HepG2 (cell line): Measurements from ENCODE around the gene ATP2B3. TPM values are rescaled to one million over a fixed set of nuclear protein-coding genes. Genes with fewer than 3 reads are reported as not detected.

Source experiments
- DNMT3B ChIP-seq: conservative IDR thresholded peaks from 2 replicates; pipeline ENCODE4 v1.6.1; 2016; ENCODE audit warnings: missing biosample characterization, control low read depth
- FOXJ3 ChIP-seq: sonication (generic); formaldehyde crosslinking; IDR thresholded peaks from 2 replicates; pipeline ENCODE4 v1.4.0; 2020; ENCODE audit warnings: missing genetic modification reagents, mild to moderate bottlenecking, borderline replicate concordance
- FOXO1 ChIP-seq: sonication (generic); formaldehyde crosslinking; IDR thresholded peaks from 2 replicates; pipeline ENCODE4 v1.4.0; 2020; ENCODE audit warnings: missing genetic modification reagents
- GATAD2A ChIP-seq: IDR thresholded peaks from 2 replicates; pipeline ENCODE4 v1.6.1; 2016
- HMGXB4 ChIP-seq, 2 experiments: sonication (generic) in 1 of 2; formaldehyde crosslinking in 1 of 2; IDR thresholded peaks; 2 replicates each; pipeline versions ENCODE4 v1.4.0 to v1.6.1; 2018 to 2020; ENCODE audit warnings: missing genetic modification reagents in 2 of 2, borderline replicate concordance in 1 of 2, low read depth in 1 of 2, mild to moderate bottlenecking in 1 of 2, missing biosample characterization in 1 of 2
- HNF1B ChIP-seq: sonication (generic); formaldehyde crosslinking; IDR thresholded peaks from 2 replicates; pipeline ENCODE4 v1.5.1; 2020; ENCODE audit warnings: mild to moderate bottlenecking, moderate library complexity, missing genetic modification reagents
- MEIS1 ChIP-seq: sonication (generic); formaldehyde crosslinking; IDR thresholded peaks from 2 replicates; pipeline ENCODE4 v1.9.0; 2021; ENCODE audit warnings: mild to moderate bottlenecking, missing genetic modification reagents, moderate library complexity, borderline replicate concordance
- RARA ChIP-seq: IDR thresholded peaks from 2 replicates; pipeline ENCODE4 v1.6.1; 2016; ENCODE audit warnings: missing genetic modification reagents, missing compliant biosample characterization
- SNAI1 ChIP-seq: sonication (generic); formaldehyde crosslinking; IDR thresholded peaks from 2 replicates; pipeline ENCODE4 v1.5.0; 2020; ENCODE audit warnings: mild to moderate bottlenecking, missing genetic modification reagents, borderline replicate concordance
- SNAPC4 ChIP-seq: sonication (generic); formaldehyde crosslinking; IDR thresholded peaks from 2 replicates; pipeline ENCODE4 v1.4.0; 2020; ENCODE audit warnings: mild to moderate bottlenecking, missing genetic modification reagents
- ZNF614 ChIP-seq: IDR thresholded peaks from 2 replicates; pipeline ENCODE4 v1.6.1; 2018; ENCODE audit warnings: missing biosample characterization, missing genetic modification reagents, inconsistent platforms, borderline replicate concordance
- ZNF777 ChIP-seq: sonication (generic); formaldehyde crosslinking; IDR thresholded peaks from 2 replicates; pipeline ENCODE4 v1.4.0; 2020; ENCODE audit warnings: missing genetic modification reagents
- ZNF878 ChIP-seq: sonication (generic); formaldehyde crosslinking; IDR thresholded peaks from 2 replicates; pipeline ENCODE4 v1.8.1; 2023; ENCODE audit warnings: mild to moderate bottlenecking, missing genetic modification reagents, moderate library complexity
- polyA plus RNA-seq, 8 experiments: library from polyadenylated mRNA; depleted of rRNA in 3 of 8; stranded (reverse) in 7 of 8; unstranded in 1 of 8; fragments of >200 nt; fragmentation: Illumina TruSeq in 4 of 8; extraction: Trizol in 4 of 8; gene quantifications; 2 replicates each; pipeline versions ENCODE4 v1.2.1 to v1.2.3, GENCODE V29; 2011 to 2016; ENCODE audit warnings: low read depth in 4 of 8, missing spikeins in 1 of 8, mixed read lengths in 1 of 8; ENCODE audit not compliant: insufficient read depth in 1 of 8
- total RNA-seq, 5 experiments: library from RNA; depleted of rRNA; stranded (reverse); fragments of >200 nt; fragmentation: Illumina TruSeq; extraction: Trizol; gene quantifications; 2 replicates each; pipeline ENCODE4 v1.2.3, GENCODE V29; 2016; ENCODE audit warnings: low read depth in 1 of 5
- TF ChIP-seq, protein P1 (sequence below): sonication (generic); formaldehyde crosslinking; IDR thresholded peaks from 2 replicates; pipeline ENCODE4 v1.4.0; 2020; ENCODE audit warnings: missing genetic modification reagents, borderline replicate concordance

ATP2B3 gene
- total and polyA plus RNA-seq, 2 of the 13 experiments (the other 11 are each of a cell fraction or from before 2014, with no cell fraction given) = not detected

DNA sequence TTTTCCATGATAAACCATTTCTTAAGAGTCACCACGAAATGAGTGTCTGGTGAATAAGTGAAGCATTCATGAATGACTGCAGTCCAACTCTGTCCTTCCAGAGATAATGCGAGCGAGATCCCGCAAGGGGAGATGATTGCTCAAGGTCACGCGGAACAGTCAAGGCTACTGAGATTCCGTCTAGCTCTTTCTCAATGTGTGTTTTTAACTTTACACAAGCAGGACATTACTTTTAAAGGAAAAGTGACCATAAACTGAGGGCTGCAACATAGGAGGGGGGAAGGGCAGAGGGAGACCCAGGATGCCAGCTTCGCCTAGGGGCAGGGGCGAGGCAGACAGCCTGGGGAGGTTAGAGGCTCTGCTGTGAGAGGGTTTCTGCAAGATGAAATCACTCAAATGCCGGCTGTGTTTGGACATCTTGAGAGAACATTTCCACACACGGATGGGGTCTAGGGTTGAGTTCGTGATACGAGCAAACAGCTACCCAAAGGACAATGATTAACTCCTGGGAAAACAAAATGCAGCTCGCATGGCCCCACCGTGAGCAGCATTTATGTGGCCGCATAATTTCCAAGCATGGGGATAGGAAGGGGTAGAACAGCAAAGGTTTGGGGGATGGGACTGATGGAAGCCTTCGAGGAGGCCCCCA, 105.3 kb downstream of the ATP2B3 start (continued):
- TF ChIP-seq MEIS1 (CRISPR knock-in tag) (peak; percentile 44; the same call in 1 of the 2 replicates), SNAPC4 (no peak), DNMT3B (no peak), GATAD2A (CRISPR knock-in tag) (peak; percentile 9; the same call in 1 of the 2 replicates), HNF1B (CRISPR knock-in tag) (peak; percentile 30; the same call in 1 of the 2 replicates), RARA (CRISPR knock-in tag) (peak; percentile 5; the same call in 1 of the 2 replicates), ZNF878 (CRISPR knock-in tag) (0 out of 2 replicates have a peak, but pooled peaks have one; percentile 69), FOXO1 (0 out of 2 replicates have a peak, but pooled peaks have one; percentile 13), ZNF777 (CRISPR knock-in tag) (no peak), FOXJ3 (CRISPR knock-in tag) (peak; percentile 43; the same call in 1 of the 2 replicates), HMGXB4 (CRISPR knock-in tag; IDR thresholded peaks at IDR 0.05; ENCODE audit: borderline replicate concordance in 1 of 2, low read depth in 1 of 2) (peak in 1 of 2 experiments; percentile 20; a peak in 2 of 4 replicates), SNAI1 (CRISPR knock-in tag) (no peak), ZNF614 (CRISPR knock-in tag) (0 out of 2 replicates have a peak, but pooled peaks have one; percentile 14)
- TF ChIP-seq, protein P1, sequence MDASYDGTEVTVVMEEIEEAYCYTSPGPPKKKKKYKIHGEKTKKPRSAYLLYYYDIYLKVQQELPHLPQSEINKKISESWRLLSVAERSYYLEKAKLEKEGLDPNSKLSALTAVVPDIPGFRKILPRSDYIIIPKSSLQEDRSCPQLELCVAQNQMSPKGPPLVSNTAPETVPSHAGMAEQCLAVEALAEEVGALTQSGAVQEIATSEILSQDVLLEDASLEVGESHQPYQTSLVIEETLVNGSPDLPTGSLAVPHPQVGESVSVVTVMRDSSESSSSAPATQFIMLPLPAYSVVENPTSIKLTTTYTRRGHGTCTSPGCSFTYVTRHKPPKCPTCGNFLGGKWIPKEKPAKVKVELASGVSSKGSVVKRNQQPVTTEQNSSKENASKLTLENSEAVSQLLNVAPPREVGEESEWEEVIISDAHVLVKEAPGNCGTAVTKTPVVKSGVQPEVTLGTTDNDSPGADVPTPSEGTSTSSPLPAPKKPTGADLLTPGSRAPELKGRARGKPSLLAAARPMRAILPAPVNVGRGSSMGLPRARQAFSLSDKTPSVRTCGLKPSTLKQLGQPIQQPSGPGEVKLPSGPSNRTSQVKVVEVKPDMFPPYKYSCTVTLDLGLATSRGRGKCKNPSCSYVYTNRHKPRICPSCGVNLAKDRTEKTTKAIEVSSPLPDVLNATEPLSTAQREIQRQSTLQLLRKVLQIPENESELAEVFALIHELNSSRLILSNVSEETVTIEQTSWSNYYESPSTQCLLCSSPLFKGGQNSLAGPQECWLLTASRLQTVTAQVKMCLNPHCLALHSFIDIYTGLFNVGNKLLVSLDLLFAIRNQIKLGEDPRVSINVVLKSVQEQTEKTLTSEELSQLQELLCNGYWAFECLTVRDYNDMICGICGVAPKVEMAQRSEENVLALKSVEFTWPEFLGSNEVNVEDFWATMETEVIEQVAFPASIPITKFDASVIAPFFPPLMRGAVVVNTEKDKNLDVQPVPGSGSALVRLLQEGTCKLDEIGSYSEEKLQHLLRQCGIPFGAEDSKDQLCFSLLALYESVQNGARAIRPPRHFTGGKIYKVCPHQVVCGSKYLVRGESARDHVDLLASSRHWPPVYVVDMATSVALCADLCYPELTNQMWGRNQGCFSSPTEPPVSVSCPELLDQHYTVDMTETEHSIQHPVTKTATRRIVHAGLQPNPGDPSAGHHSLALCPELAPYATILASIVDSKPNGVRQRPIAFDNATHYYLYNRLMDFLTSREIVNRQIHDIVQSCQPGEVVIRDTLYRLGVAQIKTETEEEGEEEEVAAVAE (CRISPR knock-in tag) = 0 out of 2 replicates have a peak, but pooled peaks have one; percentile 6
